ENCODE data around the gene EFR3B. TPM values are rescaled to one million over a fixed set of nuclear protein-coding genes. Genes with fewer than 3 reads are reported as not detected.
"Not testable (repeated sequence)": the region's sequence is repeated elsewhere in the genome, so short reads cannot be mapped to it uniquely, and the experiment has no call there.

The EFR3B gene
- total RNA-seq, 4 donors from 2014 or later, result under 0.01 to 1.4 (median 0.32) TPM

GRCh38 chr2:25090801-25091200 lies 48.9 kb downstream of the EFR3B start:
- intact Hi-C loops (cut with DNase I), result no loop called here
- Histone ChIP-seq H3K4me1 (no peaks in the 10 kb centered on the region), H3K27me3 (no peaks in the 10 kb centered on the region), H3K36me3 (no peaks in the 10 kb centered on the region), H3K4me3 (no peak overlapping the region), H3K9me3 (no peaks in the 10 kb centered on the region), H3K27ac (no peak overlapping the region)
- TF ChIP-seq CTCF (IDR thresholded peaks at IDR 0.05) (no peak), POLR2A (IDR thresholded peaks at IDR 0.05) (no peak)
- DNase-seq, result no peak
- WGBS, 2 donors, result 77 to 78% methylated on average over 4 to 8 of the region's 8 CpGs

- intact Hi-C loops (cut with DNase I), result no loop called here
- H3K36me3 ChIP-seq, result no peaks in the 10 kb centered on the region
- no peaks in the 10 kb centered on the region for H3K4me1 ChIP-seq
- H3K27me3 ChIP-seq, result no peaks in the 10 kb centered on the region
- no peak for DNase-seq
- TF ChIP-seq CTCF (IDR thresholded peaks at IDR 0.05), result no peak
- no peak for TF ChIP-seq POLR2A (IDR thresholded peaks at IDR 0.05)
- no peaks in the 10 kb centered on the region for H3K9me3 ChIP-seq
- no peak overlapping the region for H3K4me3 ChIP-seq
- WGBS, 2 donors, result 88 to 90% methylated on average over 3 to 5 of the region's 8 CpGs
- H3K27ac ChIP-seq, result no peak overlapping the region
These were observed 49.4 kb downstream of the EFR3B start for GRCh38 chr2:25091265-25091664.

- Histone ChIP-seq H3K27ac (peak overlapping the region; percentile 43 to 76 (median 67)), H3K9me3 (no peaks in the 10 kb centered on the region), H3K36me3 (no peaks in the 10 kb centered on the region), H3K4me3 (no peak overlapping the region), H3K27me3 (no peaks in the 10 kb centered on the region), H3K4me1 (peaks cover 0 to 11% (median 7%) of the 10 kb centered on the region in 3 donors)
- DNase-seq, result no peak
- TF ChIP-seq POLR2A (IDR thresholded peaks at IDR 0.05) (no peak), CTCF (IDR thresholded peaks at IDR 0.05) (no peak)
- intact Hi-C loops (cut with DNase I), result no loop called here
- 75 to 95% methylated on average over 1 to 2 of the region's 2 CpGs for WGBS, 2 donors
These were observed 56.2 kb downstream of the EFR3B start for GRCh38 chr2:25098056-25098455.

GRCh38 chr2:25098670-25099486 lies 57.0 kb downstream of the EFR3B start:
- Histone ChIP-seq H3K36me3 (no peaks in the 10 kb centered on the region), H3K4me3 (no peak overlapping the region), H3K27me3 (no peaks in the 10 kb centered on the region), H3K27ac (peak overlapping the region; percentile 43 to 76 (median 68)), H3K4me1 (peaks cover 0 to 11% (median 7%) of the 10 kb centered on the region in 3 donors), H3K9me3 (no peaks in the 10 kb centered on the region)
- intact Hi-C loops (cut with DNase I), result no loop called here
- DNase-seq, result no peak
- WGBS, 2 donors, result 19 to 37% methylated on average over 4 to 6 of the region's 6 CpGs
- TF ChIP-seq CTCF (IDR thresholded peaks at IDR 0.05), result no peak
- TF ChIP-seq POLR2A (IDR thresholded peaks at IDR 0.05), result no peak

GRCh38 chr2:25102352-25102751 lies 60.5 kb downstream of the EFR3B start:
- WGBS, 2 donors, result 71 to 73% methylated on average over 7 of the region's 7 CpGs
- intact Hi-C loops (cut with DNase I), result not testable (repeated sequence)

More at GRCh38 chr2:25102352-25102751, 60.5 kb downstream of the EFR3B start:
- H3K27me3 ChIP-seq, H3K27ac ChIP-seq, DNase-seq, H3K9me3 ChIP-seq, H3K36me3 ChIP-seq, H3K4me3 ChIP-seq: not testable (repeated sequence)
- peaks cover 0 to 17% (median 7%) of the 10 kb centered on the region in 3 donors for H3K4me1 ChIP-seq

All from esophagus squamous epithelium (tissue), 5 donors.